Epidermal melanocyte (primary cell): ENCODE measurements around the gene MMP21.

Source experiments
- DNase-seq: peaks from one replicate; pipeline ENCODE4 v3.0.0; 2011; ENCODE audit warnings: low spot score; ENCODE audit not compliant: insufficient read length

MMP21 gene, protein sequence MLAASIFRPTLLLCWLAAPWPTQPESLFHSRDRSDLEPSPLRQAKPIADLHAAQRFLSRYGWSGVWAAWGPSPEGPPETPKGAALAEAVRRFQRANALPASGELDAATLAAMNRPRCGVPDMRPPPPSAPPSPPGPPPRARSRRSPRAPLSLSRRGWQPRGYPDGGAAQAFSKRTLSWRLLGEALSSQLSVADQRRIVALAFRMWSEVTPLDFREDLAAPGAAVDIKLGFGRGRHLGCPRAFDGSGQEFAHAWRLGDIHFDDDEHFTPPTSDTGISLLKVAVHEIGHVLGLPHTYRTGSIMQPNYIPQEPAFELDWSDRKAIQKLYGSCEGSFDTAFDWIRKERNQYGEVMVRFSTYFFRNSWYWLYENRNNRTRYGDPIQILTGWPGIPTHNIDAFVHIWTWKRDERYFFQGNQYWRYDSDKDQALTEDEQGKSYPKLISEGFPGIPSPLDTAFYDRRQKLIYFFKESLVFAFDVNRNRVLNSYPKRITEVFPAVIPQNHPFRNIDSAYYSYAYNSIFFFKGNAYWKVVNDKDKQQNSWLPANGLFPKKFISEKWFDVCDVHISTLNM

DNA sequence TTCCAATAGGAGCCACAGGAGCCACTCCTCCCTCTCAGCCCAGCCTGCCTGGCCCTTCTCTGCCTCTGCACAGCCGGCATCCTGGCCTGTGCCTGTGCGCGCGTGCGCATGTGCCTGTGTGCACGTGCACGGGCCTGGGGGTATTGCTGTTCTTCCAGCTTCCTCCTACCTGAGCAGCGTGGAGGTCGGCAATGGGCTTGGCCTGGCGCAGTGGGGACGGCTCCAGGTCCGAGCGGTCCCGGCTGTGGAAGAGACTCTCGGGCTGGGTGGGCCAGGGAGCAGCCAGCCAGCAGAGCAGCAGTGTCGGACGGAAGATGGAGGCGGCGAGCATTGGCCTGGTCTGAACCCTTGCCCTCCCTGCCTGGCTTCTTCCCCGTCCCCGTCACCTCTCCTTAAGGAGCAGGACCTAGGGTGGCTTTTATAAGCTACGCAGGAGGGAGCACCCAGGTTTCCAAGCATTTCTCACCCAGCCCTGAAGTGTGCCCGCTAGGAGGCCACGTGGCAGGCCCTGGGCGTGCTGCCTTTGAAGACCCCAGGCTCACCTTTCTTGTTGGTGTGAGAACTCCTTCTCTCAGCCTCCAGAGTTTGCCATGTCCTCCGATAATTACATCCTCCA is at the start of gene MMP21:
Gene MMP21, minus strand, starts transcription at position 331 of the 616 bp plus-strand sequence. Its CDS starts 0 bp downstream, at position 331.
- DNase-seq = no peak

DNA sequence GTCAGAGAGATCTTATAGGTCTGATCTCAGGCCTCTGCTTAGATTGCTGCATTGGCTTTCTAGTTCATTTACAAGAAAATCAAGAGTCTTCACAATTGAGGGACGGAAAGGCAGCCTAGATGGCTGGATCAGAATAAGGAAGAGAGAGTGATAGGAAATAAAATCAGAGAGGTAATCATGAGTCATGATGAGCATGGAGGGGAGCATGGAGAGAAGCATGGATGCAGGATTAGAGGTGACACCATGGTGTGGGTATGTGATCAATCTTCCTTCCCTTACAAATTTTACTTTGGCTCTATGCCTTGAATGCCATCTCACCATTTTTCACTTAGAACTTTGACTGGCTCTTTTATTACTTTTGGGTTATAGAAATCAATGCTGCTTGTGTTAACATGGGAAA is 49.1 kb upstream of the MMP21 start:
- no peak for DNase-seq

DNA sequence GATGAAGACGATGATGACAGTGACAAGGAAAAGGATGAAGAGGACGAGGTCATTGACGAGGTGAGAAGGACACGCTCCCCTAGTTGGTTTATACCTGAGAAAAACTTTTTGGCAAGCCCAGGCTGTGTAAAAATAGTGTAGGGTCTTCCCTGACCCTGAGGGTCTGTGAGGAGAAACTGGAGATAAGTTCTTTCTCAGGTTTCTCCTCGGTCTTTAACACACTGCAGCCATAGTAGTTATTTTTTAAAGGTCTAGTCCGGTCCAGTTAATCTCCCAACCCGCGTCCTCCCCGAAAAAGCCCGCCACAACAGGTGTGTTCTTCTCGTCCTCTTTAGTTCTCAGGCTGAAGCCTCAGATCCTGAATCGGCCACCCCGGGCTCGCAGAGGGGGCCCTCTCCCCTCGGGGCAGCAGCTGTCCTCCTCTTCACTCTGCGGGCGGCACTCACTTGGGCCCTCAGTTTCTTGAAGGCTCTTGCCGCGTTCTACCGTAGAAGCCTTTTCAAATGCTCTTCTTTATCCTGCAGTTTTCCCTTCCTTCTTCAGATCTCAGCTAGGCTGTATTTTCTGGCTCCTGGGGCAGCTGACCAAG is 48.1 kb upstream of the MMP21 start:
- DNase-seq = no peak

DNA sequence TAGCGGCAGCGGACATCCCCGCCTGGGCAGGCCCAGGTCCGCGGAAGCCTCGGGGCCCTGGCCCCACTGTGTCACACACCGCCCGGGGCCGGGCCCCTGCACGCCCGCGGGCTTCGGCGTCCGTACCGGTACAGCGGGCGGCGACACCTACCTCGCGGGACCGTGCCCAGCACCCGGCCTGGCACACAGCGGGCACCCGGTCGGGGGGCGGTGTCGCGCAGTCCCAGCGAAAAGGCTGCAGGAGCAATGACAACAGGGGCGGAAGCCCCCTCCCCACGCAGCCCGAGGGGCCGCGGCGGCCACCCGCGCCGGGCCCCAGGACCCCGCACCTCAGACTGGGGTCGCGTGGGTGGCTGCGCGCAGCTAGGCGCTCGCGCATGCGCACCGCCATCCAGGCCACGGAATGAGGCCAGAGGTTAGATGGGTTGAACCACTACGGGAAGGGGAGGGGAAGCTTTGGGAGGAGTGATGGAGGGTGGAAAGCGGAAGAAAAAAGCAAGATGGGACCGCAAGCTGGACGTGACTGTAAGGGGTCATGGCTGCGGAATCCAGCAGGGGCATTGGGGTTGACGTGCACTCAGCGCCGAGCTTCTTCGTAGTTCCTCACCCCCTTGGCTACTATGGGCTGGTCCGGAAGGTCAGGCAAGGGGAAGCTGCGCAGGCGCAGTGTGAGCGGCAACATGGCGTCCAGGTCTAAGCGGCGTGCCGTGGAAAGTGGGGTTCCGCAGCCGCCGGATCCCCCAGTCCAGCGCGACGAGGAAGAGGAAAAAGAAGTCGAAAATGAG is 47.4 kb upstream of the MMP21 start, which contains the start of the genes BCCIP and UROS:
Gene BCCIP, plus strand, starts transcription at position 669 of the 785 bp plus-strand sequence. Its CDS starts 12 bp downstream, at position 681.
Gene UROS, minus strand, starts transcription at position 381 of the 785 bp plus-strand sequence. CDS start 6,759 bp downstream, outside the sequence.
- peak; percentile 74 for DNase-seq

DNA sequence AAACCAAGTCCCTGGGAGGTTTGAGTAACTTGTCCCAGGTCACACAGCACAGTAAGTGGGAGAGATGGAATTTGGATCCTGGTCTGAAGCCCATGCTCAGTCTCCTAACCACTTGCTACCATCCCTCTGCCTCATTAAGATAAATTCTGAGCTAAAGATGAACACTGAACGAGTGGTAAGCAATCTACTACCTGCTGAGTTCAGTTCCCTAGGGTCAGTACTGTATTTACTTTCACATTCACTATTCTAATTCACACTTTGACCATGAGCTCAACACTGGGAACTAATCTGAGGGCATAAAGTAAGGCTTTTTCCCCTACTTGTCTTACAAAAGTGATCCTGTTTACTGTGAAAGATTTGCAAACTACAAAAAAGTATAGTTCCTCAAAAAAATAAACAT is 45.1 kb upstream of the MMP21 start:
- no peak for DNase-seq

DNA sequence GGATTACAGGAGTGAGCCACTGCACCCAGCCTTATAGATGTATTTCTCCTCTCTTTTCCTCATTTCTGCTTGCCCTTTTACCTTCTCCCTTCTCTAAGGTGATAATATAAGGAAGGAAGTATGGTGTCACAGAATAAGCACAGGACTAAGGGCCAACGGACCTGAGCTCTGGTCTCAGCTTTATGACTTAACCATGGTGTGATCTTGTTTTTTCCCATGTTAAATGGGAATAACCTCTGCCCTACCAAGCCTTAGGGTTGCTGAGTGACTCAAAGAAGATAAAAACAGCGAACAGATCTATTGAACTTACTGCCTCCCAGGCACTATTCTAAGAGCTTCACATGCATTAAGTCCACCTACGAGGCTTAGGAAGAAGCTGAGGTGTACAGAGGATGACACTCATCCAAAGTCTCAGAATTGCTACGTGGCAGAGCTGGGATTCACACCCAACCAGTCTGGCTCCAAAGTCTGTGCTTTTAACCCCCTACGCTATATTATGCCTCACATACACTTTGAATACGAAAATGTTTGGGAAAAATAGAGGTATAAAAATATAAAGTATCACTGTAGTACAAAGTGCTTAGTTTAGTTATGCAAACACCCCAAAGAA is 41.8 kb upstream of the MMP21 start:
- no peak for DNase-seq

DNA sequence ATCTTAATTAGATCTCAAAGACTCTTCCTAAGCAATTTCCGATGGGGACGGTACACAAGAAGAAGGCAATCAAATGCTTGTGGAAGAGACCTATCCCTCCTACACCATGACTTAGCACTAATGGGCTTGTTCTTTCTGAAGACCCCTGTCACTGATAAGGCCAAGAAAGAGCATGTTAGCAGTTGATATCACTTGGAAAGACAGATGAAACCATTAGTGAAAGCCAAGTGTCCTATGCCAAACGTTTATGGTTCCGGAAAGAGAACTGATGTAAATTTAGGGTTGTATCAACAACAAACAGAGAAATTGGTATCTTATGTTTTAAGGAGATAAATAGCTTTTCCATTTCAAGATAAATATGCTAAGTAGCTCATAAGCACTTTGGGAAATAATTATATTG is 40.9 kb upstream of the MMP21 start:
- no peak for DNase-seq

DNA sequence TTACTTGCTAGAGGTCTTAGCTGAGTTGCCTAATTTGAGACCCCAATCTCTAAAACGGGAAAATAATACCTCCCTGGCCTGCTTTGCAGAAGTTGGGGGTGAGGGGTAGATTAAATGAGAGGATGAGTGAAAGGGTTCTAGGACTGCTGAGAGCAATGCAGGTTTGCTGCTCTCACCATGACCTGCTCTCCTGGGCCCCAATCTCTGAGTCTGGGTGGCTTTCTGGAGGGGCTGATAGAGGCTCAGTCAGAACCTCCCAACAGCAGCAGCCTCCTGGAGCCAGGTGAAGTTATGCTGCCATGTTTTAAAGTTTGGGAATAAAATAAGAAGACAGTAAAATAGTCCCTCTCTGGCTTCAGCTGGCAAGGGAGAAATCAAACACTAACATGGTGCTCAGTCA is 40.1 kb upstream of the MMP21 start:
- DNase-seq = no peak

DNA sequence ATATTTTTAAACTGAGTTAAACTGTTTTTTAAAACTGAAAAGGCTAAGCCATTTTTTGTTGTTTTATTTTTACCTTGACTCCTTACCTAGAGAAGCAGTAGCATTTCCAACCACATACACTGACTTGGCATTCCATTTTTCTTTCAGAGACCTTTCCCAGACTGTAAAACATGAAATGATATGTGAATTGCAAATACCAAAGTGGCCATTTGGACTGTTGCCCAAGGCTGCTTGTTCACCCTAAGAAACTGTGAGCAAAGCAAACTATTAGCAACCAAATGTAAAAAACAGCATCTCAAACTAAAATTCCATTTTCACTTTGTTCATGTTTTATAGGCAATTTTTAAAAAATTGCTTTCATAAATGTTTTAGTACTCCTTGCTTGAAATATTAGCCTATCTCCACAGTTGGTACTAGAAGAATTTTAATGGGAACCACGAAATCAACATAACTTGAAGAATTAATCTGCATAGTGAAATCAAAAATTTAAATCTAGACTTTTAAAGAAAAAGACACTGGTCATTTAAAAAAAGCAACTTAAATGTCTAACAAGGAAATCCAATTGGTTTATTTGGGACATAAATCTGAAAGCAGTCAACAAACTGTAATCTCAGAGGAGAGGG is 36.6 kb upstream of the MMP21 start:
- no peak for DNase-seq

DNA sequence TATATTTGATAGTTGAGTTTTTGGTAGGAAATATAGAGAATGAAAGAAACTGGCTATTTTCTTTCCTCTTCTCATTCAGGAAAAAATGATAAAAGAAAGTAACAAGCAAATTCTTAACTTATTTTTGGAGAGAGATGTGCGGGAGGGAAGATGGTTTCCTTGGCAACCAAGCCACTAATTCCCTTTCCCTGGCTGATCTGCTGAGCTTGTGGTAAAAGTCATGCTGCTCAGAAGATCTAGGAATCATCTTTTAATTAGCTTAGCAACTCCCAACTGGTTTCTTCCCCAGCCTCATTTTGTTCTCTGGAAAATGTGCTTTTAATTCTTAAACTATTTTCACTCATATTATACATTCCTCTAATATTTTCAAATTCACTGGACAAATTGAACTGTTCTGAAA is 35.6 kb upstream of the MMP21 start:
- no peak for DNase-seq

DNA sequence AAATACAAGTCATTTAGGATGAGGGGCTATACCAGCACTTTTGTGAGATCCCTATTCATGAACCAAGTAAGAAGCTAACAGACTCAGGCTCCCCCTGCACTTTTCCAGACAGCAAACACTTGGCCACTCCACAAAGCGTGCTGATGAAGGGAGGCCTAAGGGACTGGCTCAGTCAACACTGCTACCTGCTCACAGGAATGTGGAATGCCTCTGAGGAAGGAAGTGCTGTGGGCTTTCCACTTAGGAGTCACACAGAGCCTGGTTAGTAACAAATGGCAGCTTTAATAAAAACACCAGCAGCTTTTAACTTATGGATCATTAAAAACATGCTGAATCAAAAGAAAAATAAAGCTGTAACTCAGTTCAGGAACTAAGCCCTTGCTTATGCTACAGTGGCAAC is 32.4 kb upstream of the MMP21 start:
- no peak for DNase-seq

DNA sequence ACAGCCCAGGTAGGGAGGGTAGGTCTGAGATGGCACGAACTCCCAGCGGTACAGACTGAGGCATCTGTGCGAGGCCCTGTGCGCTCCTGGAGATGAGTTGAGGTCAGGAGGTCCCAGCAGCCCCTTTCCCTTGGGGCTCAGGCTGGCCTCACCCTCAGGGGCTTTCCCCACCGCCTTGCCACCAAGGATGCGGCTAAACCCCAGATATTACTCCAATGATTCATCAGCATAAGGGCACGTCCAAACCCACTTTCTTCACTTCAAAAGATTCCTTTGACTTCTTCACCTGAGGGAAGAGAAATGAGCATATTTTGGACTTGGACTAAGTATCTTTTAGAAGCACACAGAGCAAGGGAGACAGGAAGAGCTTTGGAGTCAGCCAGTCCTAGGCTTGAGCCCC is 27.1 kb upstream of the MMP21 start:
- no peak for DNase-seq

DNA sequence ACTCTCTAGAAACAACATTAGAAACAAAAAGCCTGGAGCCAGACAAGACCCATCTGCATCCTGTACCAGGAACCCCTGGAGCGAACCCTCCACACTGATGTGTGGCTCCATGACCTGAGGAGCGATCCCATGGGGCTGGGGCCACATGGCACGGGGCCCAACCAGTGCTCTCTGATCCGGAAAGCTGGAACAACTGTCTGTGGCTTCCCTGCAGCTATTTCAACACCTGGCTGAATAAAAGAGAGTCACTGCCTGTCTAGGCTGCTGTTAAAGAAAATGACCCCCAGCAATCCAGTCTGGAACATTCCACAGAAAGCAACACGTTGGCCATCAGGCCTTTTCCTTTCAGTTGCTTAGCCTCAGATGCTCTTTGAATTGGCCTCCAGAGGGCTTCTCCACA is 26.5 kb upstream of the MMP21 start:
- no peak for DNase-seq

DNA sequence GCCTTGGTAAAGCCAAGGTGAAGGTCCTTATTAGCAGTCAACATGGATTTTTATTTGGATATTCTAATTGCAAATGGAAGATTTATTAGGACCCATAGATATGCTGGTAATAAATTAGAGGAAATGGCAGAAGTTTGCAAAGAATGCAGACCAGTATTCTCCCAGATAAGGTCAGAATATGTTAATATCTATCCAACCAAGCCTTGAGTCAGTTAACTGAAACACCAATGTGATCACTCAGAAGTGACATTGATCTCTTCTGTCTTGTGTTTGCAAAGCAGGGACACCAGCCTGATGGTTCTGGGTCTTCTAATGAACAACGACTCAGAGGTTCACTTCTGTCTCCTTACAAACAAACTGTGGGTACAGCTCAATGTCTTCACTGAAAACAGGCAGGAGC is 26.0 kb upstream of the MMP21 start:
- DNase-seq = no peak

DNA sequence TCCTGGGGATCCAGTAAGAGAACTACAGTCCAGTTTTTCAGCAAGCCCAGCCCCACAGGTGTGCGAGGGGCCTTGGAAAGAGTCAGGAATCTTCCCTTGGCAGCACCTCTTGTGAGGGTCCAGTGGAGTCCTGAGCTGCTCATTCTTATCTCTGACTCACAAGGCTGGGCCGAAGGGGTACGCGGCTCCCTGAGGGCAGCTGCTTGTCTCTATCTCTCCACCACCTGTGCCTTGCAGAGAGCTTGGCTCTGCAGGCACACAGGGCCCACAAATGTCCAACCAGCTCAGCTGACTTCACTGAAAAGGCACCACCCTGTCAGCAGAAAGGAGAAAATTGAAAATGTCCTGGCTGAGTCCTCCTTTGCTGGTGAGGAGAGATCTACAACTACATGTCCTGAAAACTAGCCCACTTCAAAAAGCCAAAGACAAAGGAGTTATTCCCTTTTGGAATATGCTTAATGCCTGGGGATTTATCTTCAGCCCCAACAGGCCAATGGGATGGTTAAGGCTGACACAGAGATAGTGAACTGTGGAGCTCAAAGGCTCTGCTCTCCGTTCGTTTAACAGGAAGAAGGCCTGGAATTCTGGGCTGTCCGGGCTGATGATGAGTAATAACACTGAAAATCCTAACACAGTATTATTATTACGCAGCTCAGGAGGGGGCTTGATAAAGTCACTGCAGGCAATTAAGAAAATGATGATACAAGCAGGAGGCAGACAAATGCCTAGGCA is 24.0 kb upstream of the MMP21 start:
- no peak for DNase-seq

DNA sequence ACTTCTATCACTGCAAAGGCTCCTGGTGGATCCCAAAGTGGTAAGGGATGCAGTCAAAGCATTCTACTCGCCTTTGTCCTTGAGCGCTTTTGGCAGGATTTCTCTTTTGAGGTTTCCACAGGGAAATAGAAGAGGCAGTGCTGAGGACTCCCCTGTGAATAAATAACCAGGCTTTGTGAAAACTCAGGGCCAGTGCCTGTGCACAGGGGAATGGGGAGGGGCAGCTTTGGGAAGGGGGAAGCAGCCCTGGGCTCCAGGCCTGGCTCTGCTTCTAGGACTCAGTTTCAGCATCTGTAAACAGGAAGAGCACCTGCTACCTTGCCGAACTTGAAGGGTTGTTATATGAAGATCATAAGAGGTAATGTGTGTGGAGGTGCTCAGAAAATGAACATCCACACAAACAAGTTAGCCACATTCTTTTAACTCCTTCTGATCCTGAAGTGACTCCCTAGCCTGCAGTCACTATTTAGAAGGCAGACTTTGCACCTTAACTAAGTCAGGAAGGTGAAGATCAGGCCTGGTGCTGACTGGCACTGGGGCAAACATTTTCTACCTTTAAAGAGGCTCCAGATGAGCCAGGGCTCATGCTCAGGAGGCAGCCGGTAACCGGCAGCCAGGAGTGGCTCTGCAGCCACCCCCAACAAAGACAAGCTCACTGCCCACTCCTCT is 22.5 kb upstream of the MMP21 start:
- no peak for DNase-seq

DNA sequence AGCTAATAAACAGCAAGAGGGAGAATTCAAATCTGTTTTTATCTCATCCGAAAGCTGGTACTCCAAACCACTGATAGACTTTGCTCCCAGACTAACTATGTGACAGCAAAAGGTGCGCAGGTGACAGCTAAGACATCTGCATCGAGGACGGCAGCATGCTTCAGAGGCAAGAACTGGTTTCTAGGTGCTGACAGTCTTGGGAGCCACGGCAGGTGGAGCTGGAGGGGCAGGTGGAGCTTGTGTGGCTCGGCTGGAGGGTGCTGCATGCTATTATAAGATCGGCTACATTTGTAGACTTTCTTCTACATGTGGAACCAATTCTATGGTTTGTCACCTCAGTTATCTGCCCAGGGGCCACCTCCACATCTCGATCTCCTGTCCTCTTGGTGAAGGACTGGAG is 21.8 kb upstream of the MMP21 start:
- DNase-seq = no peak

DNA sequence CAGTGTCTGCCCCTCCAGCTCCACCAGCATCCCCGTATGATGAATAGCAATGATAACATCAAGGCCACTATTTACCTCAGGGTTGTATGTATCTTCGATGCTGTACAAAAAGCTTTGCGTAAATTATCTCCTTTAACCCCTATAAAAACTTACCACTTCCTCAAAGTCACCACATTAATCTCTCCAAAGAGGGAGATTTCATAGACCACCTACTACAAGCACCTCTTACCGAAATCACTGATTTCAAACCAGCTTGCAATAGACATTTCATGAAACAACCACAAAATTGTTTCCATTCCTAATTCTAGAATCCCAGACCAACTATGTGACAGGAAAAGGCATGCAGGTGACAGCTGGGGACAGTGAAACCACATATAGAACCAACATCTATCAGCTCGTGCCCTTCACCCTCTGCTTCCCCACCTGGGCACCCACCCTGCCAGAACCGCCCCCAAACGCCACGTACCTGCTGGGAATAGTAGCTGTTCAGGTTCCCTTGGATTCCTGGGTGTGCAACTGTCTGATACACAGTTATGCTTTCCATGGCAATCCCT is 20.1 kb upstream of the MMP21 start:
- DNase-seq = no peak

DNA sequence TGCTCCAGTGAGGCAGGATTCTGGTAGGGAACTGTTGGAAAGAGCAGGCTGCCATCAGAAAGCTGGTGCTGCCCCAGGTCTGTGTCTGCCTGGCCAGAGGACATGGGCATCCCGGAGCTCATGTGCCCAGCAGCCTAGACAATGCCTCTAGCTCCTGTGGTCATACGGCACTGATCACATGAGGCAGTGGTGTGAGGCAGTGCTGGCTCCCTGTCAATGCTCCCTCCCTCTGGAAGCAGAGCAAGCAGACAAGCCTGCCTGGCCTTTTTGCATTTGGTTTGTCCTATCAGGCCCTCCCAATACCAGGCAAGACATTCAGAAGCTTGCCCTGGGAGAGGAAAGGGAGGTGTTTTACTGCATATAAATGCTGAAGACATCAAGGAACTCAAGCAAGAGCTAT is 19.5 kb upstream of the MMP21 start:
- peak; percentile 76 for DNase-seq
